A549 (cell line): ENCODE measurements around the gene SEPTIN10. TPM values are rescaled to one million over a fixed set of nuclear protein-coding genes. Genes with fewer than 3 reads are reported as not detected.

Experiments
- ATAC-seq, 2 experiments: fragments of 200-7000 bp in 1 of 2; fragments of >200 bp in 1 of 2; cut with Nextera tagmentation in 1 of 2; cut with Tn5 transposase in 1 of 2; 3 replicates each; pipeline versions ENCODE4 v1.8.0 to v1.9.1; 2018 to 2020; ENCODE audit warnings: mild to moderate bottlenecking in 1 of 2, moderate library complexity in 1 of 2
- CTCF ChIA-PET: fragments of 300-600 bp; sonication (Branson Sonifier 250); formaldehyde crosslinking; extraction: SDS; loops from one replicate; lab custom pipeline; 2021; ENCODE audit warnings: antibody characterized with exemption, inconsistent platforms; lab: Yijun Ruan, JAX
- POLR2A ChIA-PET: fragments of 350-600 bp; formaldehyde crosslinking; extraction: SDS; loops from one replicate; lab custom pipeline; 2021; ENCODE audit warnings: antibody characterized with exemption, inconsistent platforms; lab: Yijun Ruan, JAX
- DNase-seq, 2 experiments: peaks; one replicate each; pipeline versions ENCODE4 v3.0.0 to v3.0.0-alpha.2; 2011 to 2016; ENCODE audit warnings: low read depth in 1 of 2, low spot score in 1 of 2
- FAIRE-seq: peaks from 2 replicates; lab custom pipeline; 2011; peaks lifted over from hg19 to GRCh38; lab: Jason Lieb, UNC
- H3K27ac ChIP-seq, 2 experiments: fragments of >200 bp; sonication (Bioruptor Twin); formaldehyde crosslinking; 3 replicates each; pipeline ENCODE4 v1.5.1; 2016 to 2017
- H3K4me1 ChIP-seq: fragments of >200 bp; sonication (Bioruptor Twin); formaldehyde crosslinking; 3 replicates; pipeline ENCODE4 v1.6.1; 2016
- H3K4me2 ChIP-seq: fragments of >200 bp; sonication (Bioruptor Twin); formaldehyde crosslinking; 3 replicates; pipeline ENCODE4 v1.6.1; 2016
- H3K4me3 ChIP-seq: fragments of >200 bp; sonication (Bioruptor Twin); formaldehyde crosslinking; 3 replicates; pipeline ENCODE4 v1.5.1; 2016
- H3K9me3 ChIP-seq: fragments of >200 bp; sonication (Bioruptor Twin); formaldehyde crosslinking; 3 replicates; pipeline ENCODE4 v1.6.1; 2016
- BCL3 ChIP-seq: fragments of >200 bp; sonication (Bioruptor Twin); formaldehyde crosslinking; IDR thresholded peaks from 3 replicates; pipeline ENCODE4 v1.6.1; 2016
- BHLHE40 ChIP-seq: IDR thresholded peaks from 2 replicates; pipeline ENCODE4 v1.6.1; 2012; ENCODE audit warnings: low read depth, low read length, inconsistent platforms
- EHMT2 ChIP-seq: fragments of 200-600 bp; sonication (generic); IDR thresholded peaks from 2 replicates; pipeline ENCODE4 v1.6.1; 2016; ENCODE audit warnings: antibody characterized with exemption, low read depth, mild to moderate bottlenecking, moderate library complexity
- FOXS1 ChIP-seq: fragments of 250-450 bp; sonication (Bioruptor Pico); IDR thresholded peaks from 2 replicates; pipeline ENCODE4 v1.5.0; 2020; ENCODE audit warnings: mild to moderate bottlenecking, moderate library complexity
- HEYL ChIP-seq: fragments of 250-450 bp; sonication (Bioruptor Pico); IDR thresholded peaks from 2 replicates; pipeline ENCODE4 v1.8.0; 2021; ENCODE audit warnings: mild to moderate bottlenecking, moderate library complexity
- HMGXB4 ChIP-seq: fragments of 250-450 bp; sonication (Bioruptor Pico); IDR thresholded peaks from 2 replicates; pipeline ENCODE4 v1.5.0; 2021; ENCODE audit warnings: mild to moderate bottlenecking, moderate library complexity, borderline replicate concordance
- JUNB ChIP-seq: fragments of >200 bp; sonication (Bioruptor Twin); formaldehyde crosslinking; IDR thresholded peaks from 2 replicates; pipeline ENCODE4 v1.6.1; 2016
- KDM1A ChIP-seq: fragments of 200-600 bp; sonication (generic); IDR thresholded peaks from 2 replicates; pipeline ENCODE4 v1.6.1; 2016; ENCODE audit warnings: low read depth, mild to moderate bottlenecking
- KDM5A ChIP-seq: fragments of 200-600 bp; sonication (generic); IDR thresholded peaks from 2 replicates; pipeline ENCODE4 v1.6.1; 2016; ENCODE audit warnings: antibody characterized with exemption, mild to moderate bottlenecking
- NPAS2 ChIP-seq: fragments of 250-450 bp; sonication (Bioruptor Pico); IDR thresholded peaks from 2 replicates; pipeline ENCODE4 v1.8.0; 2022; ENCODE audit warnings: mild to moderate bottlenecking, moderate library complexity, borderline replicate concordance
- PHF8 ChIP-seq: fragments of 200-600 bp; sonication (generic); IDR thresholded peaks from 2 replicates; pipeline ENCODE4 v1.6.1; 2016; ENCODE audit warnings: low read depth, mild to moderate bottlenecking, antibody characterized with exemption, moderate library complexity, borderline replicate concordance
- RAD21 ChIP-seq, 2 experiments: fragments of >200 bp in 1 of 2; sonication (Bioruptor Twin) in 1 of 2; formaldehyde crosslinking in 1 of 2; IDR thresholded peaks in 1 of 2; conservative IDR thresholded peaks in 1 of 2; 2 replicates in 1 of 2; 3 replicates in 1 of 2; pipeline ENCODE4 v1.6.1; 2012 to 2018; ENCODE audit warnings: inconsistent platforms in 1 of 2
- RNF2 ChIP-seq: fragments of 200-600 bp; sonication (generic); IDR thresholded peaks from 2 replicates; pipeline ENCODE4 v1.6.1; 2016; ENCODE audit warnings: low read depth, mild to moderate bottlenecking, antibody characterized with exemption, moderate library complexity, borderline replicate concordance
- SMC3 ChIP-seq: fragments of >200 bp; sonication (Bioruptor Twin); formaldehyde crosslinking; IDR thresholded peaks from 3 replicates; pipeline ENCODE4 v1.6.1; 2018; ENCODE audit warnings: inconsistent platforms
- USF2 ChIP-seq: fragments of 450-650 bp; IDR thresholded peaks from 2 replicates; pipeline ENCODE4 v1.6.1; 2014; ENCODE audit warnings: antibody characterized with exemption
- ZFP36 ChIP-seq: fragments of 450-650 bp; IDR thresholded peaks from 2 replicates; pipeline ENCODE4 v1.6.1; 2014; ENCODE audit warnings: borderline replicate concordance; ENCODE audit not compliant: partially characterized antibody
- WGBS: methylation state at CpG from one replicate; pipeline ENCODE4 v1.1.6; 2017; ENCODE audit errors: missing lambda C conversion rate; 5-methylcytosine and 5-hydroxymethylcytosine counted together
- polyA plus RNA-seq, 4 experiments: library from polyadenylated mRNA; depleted of rRNA in 3 of 4; stranded (reverse); fragments of >200 nt; fragmentation: RNase III in 1 of 4; extraction: RNeasy Plus Mini Kit Qiagen cat#74134 plus additional on column Dnase treatment in 1 of 4; gene quantifications; 2 replicates in 3 of 4; 3 replicates in 1 of 4; pipeline ENCODE4 v1.2.3, GENCODE V29; 2011 to 2017
- TF ChIP-seq, protein P1 (sequence below): fragments of 200-600 bp; sonication (generic); IDR thresholded peaks from 2 replicates; pipeline ENCODE4 v1.6.1; 2016; ENCODE audit warnings: antibody characterized with exemption, mild to moderate bottlenecking, moderate library complexity
- TF ChIP-seq, protein P2 (sequence below): fragments of >200 bp; sonication (Bioruptor Twin); formaldehyde crosslinking; IDR thresholded peaks from 3 replicates; pipeline ENCODE4 v1.5.1; 2016

SEPTIN10 gene
- polyA plus RNA-seq, 2 of the 4 experiments (the other 2 are of a cell fraction): 87.6 to 95.0 TPM

DNA sequence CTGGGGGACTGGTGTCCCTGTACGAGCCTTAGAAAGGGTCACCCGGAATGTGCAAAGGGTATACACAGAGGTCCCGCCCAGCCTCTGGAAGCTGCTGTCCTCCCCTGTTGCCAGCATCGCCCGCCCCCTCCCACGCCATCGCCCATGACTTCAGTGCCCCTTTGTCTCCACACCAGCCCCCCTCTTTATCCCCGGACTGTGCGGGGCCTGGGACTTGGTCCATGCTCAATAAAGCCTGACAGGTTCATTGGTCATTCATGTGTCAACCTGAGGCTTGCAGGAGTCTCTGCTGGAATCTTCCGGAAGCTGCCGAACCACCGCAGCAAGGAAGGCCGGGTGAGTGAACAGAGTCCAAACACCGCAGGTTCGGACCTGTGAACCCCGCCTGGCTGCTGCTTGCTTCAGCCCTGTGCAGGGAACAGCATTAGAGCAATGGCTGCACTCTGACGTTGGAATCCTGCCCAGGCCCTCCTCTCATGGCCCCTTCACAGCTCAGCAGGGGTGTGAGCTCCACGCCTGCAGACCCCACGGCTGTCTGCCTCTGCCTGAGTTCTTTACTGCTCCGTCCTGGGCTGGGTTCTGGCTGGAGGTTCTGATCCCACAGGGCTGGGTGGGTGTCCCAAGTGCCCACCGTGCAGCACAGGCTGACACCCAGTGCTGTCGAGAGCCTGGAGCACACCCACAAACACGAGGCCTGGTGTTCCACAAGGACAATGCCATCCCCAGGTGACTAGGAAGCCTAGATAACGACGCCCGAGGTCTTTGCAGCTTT is 96.5 kb downstream of the SEPTIN10 start (continued):
- TF ChIP-seq, protein P1, sequence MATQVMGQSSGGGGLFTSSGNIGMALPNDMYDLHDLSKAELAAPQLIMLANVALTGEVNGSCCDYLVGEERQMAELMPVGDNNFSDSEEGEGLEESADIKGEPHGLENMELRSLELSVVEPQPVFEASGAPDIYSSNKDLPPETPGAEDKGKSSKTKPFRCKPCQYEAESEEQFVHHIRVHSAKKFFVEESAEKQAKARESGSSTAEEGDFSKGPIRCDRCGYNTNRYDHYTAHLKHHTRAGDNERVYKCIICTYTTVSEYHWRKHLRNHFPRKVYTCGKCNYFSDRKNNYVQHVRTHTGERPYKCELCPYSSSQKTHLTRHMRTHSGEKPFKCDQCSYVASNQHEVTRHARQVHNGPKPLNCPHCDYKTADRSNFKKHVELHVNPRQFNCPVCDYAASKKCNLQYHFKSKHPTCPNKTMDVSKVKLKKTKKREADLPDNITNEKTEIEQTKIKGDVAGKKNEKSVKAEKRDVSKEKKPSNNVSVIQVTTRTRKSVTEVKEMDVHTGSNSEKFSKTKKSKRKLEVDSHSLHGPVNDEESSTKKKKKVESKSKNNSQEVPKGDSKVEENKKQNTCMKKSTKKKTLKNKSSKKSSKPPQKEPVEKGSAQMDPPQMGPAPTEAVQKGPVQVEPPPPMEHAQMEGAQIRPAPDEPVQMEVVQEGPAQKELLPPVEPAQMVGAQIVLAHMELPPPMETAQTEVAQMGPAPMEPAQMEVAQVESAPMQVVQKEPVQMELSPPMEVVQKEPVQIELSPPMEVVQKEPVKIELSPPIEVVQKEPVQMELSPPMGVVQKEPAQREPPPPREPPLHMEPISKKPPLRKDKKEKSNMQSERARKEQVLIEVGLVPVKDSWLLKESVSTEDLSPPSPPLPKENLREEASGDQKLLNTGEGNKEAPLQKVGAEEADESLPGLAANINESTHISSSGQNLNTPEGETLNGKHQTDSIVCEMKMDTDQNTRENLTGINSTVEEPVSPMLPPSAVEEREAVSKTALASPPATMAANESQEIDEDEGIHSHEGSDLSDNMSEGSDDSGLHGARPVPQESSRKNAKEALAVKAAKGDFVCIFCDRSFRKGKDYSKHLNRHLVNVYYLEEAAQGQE: no peak

DNA sequence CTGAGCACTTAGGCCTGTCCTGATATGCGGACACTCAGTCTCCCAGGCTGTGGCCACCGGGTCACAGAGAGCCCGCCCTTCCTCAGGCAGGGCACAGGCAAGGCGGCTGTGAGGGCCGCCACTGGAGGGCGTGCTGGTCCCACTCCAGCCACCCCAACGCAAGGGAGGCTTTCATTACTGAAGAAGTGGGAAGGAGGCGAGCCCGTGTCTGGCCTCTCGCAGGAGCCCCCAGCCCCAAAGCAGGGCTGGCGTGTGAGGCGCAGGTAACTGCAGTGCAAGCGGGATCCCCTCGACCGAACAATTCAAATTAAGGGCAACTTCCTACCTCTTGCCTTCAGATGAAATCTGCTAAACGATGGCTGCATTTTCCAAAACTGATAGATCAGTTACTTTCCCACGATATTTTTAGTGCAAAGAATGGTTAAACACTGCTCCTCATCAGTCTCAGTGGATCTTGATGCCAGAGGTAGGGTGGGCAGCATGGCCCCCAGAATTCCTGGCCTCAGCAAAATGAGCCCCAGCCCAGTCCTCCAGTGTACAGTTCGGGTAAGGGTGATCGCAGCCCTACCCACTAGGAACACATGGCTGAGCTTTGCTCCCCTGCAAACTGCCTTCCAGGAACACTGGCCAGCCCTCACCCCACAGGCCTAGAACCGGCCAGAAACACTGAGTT is 97.2 kb downstream of the SEPTIN10 start:
- DNase-seq: peak; percentile 65 to 88
- peak overlapping the region; percentile 65 for H3K4me2 ChIP-seq
- H3K9me3 ChIP-seq: no peaks in the 10 kb centered on the region
- CTCF ChIA-PET: interaction anchor here (0.6 to 2.4 kb wide), 13 partner anchors 11 to 219 kb away, joined by 3 to 14 read pairs (median 3); no protein-coding TSS in a partner anchor
- no peak overlapping the region for H3K4me3 ChIP-seq
- no peak for FAIRE-seq
- ATAC-seq: peak; percentile 86 to 98
- WGBS: 17% methylated on average over 15 of the region's 20 CpGs
- H3K27ac ChIP-seq: peak overlapping the region in 1 of 2 experiments; percentile 20; a peak in 1 of 6 replicates
- TF ChIP-seq KDM5A (no peak), EHMT2 (no peak), BCL3 (no peak), BHLHE40 (no peak), PHF8 (no peak), ZFP36 (no peak), JUNB (no peak), USF2 (no peak), NPAS2 (CRISPR knock-in tag) (no peak), HEYL (CRISPR knock-in tag) (no peak), KDM1A (no peak), RNF2 (no peak), RAD21 (conservative IDR thresholded peaks at IDR 0.05 in 1 of 2, IDR thresholded peaks at IDR 0.05 in 1 of 2) (peak; percentile 88 to 90), FOXS1 (CRISPR knock-in tag) (no peak), SMC3 (peak; percentile 84), HMGXB4 (CRISPR knock-in tag) (no peak)
- TF ChIP-seq, protein P1: no peak
- TF ChIP-seq, protein P2, sequence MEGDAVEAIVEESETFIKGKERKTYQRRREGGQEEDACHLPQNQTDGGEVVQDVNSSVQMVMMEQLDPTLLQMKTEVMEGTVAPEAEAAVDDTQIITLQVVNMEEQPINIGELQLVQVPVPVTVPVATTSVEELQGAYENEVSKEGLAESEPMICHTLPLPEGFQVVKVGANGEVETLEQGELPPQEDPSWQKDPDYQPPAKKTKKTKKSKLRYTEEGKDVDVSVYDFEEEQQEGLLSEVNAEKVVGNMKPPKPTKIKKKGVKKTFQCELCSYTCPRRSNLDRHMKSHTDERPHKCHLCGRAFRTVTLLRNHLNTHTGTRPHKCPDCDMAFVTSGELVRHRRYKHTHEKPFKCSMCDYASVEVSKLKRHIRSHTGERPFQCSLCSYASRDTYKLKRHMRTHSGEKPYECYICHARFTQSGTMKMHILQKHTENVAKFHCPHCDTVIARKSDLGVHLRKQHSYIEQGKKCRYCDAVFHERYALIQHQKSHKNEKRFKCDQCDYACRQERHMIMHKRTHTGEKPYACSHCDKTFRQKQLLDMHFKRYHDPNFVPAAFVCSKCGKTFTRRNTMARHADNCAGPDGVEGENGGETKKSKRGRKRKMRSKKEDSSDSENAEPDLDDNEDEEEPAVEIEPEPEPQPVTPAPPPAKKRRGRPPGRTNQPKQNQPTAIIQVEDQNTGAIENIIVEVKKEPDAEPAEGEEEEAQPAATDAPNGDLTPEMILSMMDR: peak; percentile 87
- TF ChIP-seq, all 56 proteins: peak for 3
- POLR2A ChIA-PET: no interaction called here
- peaks cover 7% of the 10 kb centered on the region; the same call in 1 of the 3 replicates for H3K4me1 ChIP-seq
